HG03520 (cell line): ENCODE data around the gene HACL1.

Experiments used
- ATAC-seq: cut with Tn5 transposase; IDR thresholded peaks from one replicate; pipeline ENCODE4 v1.9.1; 2021; ENCODE audit warnings: mild to moderate bottlenecking, moderate library complexity; ENCODE audit not compliant: unreplicated experiment

The HACL1 gene

DNA sequence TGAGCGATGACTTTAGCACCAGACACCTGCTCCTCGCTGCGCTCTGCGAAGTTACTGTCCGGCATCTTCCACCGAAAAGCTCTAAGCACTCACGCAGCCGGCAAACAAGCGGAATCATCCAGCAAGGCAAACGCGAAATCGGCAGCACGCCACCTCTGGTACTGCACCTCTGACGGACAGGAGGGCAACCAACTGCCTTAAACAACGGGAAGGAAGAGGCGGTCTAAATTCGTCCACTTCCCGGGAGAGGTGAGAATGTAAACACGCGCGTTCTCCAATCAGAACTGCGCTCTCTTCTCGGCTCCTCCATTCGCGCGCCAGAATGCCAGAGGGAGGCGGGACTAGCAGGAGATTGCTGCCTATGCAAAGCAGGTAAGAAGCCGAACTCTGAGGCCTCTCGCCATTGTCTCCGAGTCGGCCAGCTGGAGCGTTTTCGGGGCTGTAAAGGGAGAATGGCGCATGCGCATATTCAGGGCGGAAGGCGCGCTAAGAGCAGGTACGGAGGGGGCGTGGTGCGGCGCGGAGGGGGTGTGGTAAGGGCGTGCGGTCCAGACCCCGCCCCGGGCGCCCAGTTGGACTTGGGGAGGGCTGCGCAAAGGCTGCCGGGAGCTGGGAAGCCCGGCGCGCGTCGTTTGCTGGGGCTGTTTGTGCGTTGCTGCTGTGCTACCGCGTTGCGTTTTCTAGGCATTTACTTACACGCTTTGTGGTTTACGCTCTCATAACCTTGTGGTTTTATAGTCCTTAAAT, at the start of gene HACL1, which contains the start of gene BTD:
Gene HACL1, minus strand, starts transcription at position 171 of the 747 bp plus-strand sequence. Its CDS starts 106 bp downstream, at position 65.
Gene BTD, plus strand, starts transcription at position 347 of the 747 bp plus-strand sequence. CDS start 33,695 bp downstream, outside the sequence.
- ATAC-seq = peak; percentile 92

GRCh38 chr3:15649858-15650257, 48.5 kb upstream of the HACL1 start:
- ATAC-seq = no peak

GRCh38 chr3:15649341-15649740, 48.0 kb upstream of the HACL1 start:
- no peak for ATAC-seq

GRCh38 chr3:15647611-15648167, 46.3 kb upstream of the HACL1 start:
- ATAC-seq = peak; percentile 85

DNA sequence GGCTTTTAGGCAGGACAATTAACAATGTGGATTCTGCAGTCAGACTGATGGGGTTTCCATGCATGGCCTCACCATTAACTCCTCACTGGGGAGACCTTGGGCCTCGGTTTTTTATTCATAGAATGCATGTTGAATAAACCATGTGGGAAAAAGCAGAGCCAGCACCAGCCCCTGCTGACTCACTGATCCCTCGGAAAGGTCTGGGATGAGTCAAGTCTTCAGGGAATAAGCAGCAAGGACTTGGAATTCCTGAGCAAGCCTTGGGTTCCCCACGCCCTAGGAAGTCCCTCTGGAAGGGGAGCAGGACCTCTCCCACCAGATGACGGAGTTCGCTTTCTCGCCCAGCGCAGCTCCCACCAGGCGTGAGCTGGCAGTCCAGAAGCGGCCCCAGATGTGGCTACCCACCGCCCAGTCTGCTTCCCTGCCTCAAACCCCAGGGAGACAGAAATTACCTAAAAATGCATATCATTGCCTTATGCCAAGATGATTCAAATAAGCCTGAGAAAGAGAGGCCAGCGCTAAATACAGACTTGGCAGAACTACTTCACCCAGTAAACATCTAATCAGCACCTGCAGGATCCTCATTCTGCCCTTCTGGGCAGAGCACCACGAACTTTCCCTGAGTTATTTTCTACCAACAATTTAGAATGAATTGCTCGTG, 45.6 kb upstream of the HACL1 start:
- peak; percentile 19 for ATAC-seq

DNA sequence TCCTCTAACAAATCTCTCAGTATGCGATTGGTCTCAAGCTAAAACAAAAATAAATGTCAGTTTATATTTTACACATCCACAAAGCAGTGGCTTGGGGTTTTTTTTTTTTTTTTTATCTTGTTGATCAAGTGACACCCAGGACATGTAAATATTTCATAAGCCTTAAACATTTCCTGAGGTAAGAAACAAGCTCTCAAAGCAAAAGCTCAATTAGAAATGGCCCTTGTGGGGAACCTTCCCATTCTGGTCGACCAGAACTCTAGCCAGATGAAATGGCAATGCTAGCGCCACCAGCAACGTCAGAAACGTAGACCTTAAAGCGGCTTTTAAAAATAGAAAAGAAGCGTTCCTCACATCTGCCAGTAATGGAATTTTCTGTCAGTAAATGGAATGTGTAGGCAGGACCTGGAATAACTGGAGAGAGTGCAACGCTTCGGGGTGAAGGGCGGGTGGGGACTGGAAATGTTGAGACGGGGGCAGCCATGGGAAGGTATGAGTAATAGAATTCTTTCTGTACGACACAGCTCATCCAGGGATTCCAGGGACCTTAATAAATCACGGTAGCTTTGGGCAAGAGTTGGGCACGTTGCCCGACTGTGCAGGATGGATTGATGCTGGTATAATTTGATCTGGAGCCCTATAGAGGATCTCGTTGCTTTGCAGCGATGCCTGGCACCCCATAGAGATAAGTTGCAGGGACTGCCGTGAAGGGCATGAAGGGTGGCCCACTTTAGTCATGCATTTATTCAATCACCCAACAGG, 44.6 kb upstream of the HACL1 start:
- ATAC-seq = no peak

DNA sequence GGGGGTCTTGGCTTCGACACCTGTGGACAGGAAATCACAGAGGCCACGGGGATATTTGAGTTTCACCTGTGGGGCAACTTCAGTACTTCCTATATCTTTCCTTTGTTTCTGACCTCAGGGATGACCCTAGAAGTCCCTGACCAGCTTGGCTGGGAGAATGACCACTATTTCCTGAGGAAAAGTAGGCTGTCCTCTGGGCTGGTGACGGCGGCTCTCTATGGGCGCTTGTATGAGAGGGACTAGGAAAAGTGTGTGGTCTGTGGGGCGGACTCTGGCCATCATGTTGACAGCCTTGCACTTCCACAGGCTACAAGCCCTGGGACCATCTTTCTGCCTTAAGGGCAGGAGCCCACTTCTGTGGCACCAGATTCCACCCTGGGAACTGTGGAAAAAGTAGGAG, 43.9 kb upstream of the HACL1 start:
- no peak for ATAC-seq

DNA sequence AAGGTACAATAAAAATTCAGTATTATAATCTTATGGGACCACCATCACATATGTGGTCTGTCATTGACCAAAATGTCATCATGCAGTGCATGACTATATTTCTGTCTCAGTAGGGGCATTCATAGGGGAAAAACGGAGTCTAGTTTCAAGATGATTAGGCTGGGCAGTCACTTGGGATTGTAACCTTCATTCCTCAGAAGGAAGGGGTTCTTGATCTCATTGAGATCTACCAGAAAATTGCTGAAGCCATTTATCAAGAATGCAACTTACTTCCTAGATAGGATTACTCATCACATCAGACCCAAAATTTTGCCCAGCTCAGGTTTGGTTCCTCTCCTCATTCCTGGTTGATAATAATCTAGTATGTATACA, 37.5 kb upstream of the HACL1 start:
- no peak for ATAC-seq

- no peak for ATAC-seq
Observed at GRCh38 chr3:15638193-15638890, 37.0 kb upstream of the HACL1 start.

- no peak for ATAC-seq
Observed at GRCh38 chr3:15637131-15637951, 36.0 kb upstream of the HACL1 start.

DNA sequence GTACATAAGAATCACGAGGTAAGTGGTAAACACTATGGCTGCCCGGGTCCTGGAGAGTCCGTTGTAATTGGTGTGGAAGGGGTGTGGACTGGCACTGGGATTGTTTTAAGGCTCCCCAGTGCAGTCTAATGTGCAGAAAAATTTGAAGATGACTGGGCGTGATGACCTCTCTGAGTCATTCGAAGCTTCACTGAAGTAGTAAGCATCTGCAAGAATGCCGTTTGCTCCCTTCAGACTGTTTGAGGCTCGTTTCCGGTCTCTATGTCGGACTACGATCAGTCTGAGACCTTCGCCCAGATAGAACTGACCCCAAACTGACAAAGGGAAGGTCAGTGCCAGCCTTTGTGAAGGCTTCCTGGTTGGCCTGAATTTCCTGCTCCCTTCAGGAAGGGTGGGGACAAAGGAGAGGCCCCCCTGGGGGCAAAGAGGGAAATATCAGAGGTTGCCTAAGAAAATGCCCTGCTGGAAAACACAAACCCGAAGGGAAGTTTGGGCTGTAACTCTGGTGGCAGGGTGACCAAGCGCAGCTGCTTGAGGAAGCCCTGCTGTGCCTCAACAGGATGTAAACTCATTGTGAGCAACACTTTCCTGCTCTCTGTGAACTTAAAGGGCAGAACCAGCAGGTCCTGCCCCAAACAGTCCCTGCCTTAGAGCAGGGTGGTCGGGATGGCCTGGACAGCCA, 34.8 kb upstream of the HACL1 start:
- ATAC-seq = peak; percentile 55

- ATAC-seq = no peak
Observed at GRCh38 chr3:15635121-15635661, 33.8 kb upstream of the HACL1 start.

DNA sequence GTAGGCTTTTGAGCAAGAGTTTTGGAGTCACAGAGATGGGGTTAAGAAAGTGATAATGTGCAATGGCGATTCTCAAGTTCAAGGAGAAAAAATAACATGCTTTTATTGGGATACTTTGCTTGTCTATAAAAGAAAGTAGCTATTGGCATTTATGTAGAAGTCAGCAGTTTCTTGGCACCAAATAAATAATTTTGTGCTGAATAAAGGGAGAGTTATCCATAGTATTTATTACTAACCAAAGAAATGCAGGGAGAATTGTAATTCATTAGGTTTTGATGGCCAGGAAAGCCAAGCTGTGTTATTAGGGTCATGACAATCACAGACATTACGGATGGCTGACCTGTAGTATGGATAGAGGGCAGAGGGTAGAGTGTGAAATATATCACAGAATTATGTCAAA, 33.3 kb upstream of the HACL1 start:
- ATAC-seq = no peak

DNA sequence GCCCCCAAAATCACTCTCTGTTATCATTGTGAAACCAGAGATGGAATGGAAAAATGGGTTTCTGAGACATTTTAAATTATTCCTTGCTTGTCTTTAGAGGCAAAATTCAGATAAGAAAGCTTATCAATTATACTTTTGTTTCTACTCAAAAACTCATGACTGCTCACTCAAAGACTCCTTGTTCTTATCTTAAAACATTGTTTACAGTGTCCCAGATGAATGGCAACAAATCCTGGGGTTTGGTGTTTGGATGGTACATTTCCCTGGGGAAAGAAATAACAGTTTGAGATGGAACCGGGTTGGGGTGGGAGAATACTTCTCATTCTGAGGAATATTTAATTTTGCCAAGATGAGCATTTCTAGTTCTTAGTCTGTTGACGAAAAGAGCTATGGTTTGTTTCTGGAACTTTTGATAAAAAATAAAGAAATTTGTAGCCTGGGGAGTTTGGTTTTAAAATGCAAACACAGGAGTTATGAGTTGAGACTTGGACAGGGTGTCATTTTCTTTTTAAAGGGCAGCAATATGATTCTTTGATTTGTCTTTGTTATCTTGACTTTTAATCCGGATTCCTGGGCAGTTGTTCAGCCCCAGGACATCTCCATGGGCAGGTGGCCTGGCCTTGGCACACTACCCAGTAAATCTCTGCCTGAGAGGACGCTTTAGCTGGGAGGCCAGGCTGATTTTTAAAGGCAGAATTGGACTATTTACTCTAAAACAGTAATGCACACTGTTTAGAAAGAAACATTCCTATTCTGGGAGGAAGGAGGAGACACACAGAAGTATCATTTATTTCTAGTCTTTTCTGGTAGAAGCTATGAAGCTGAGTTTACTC, 32.6 kb upstream of the HACL1 start:
- ATAC-seq = no peak

DNA sequence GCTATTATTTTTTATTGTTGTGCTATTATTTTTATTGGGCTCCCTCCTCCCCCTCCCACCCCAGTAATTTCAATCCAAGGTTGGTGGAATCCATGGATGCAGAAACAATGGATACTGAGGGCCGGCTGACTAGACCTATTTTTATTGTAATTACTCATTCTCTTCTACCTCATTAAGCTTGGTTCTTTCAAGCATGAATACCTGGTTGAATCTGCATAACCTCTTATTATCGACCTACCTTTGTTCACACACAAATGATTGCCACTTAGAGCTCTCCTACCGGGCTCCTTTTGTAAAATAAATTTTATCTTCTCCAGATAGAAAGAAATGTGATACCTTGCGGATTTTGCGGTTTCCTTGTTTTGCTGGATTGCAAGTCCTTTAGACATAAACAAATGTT, 31.8 kb upstream of the HACL1 start:
- ATAC-seq = no peak

DNA sequence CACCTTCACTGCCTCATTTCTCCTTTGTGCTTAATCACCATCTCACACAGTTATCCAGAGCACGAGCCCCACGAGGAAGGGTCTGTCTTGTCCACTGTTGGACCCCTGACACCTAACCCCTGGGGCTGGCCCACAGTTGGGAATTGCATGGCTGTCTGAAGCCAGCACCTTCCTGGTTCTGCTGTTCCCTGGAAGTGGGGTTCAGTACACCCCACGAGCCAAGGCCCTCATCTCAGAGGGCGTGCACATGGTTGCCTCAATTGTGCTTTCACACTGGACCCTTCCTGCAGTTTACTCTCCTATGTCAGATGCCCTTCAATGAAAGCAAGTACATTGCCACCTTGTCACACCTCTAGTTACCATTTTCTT, 30.8 kb upstream of the HACL1 start:
- ATAC-seq = no peak

- ATAC-seq = no peak
Observed at GRCh38 chr3:15631426-15632211, 30.2 kb upstream of the HACL1 start.
